Progenitor cell of endocrine pancreas (in vitro differentiated cells): ENCODE results near the gene FNDC3A. TPM values are rescaled to one million over a fixed set of nuclear protein-coding genes. Genes with fewer than 3 reads are reported as not detected.
A peak's percentile ranks its signal among the peaks of the same experiment; 100 is the strongest.

Source experiments
- DNase-seq: peaks from one replicate; pipeline ENCODE4 v3.0.0; 2021; ENCODE audit warnings: low spot score; ENCODE audit not compliant: unreplicated experiment
- H3K27ac Mint-ChIP-seq: 2 replicates; pipeline ENCODE4 v1.8.0; 2021; ENCODE audit warnings: mild to moderate bottlenecking, moderate library complexity, mixed read lengths
- H3K27me3 Mint-ChIP-seq: 2 replicates; pipeline ENCODE4 v1.8.0; 2021; ENCODE audit warnings: mixed read lengths
- H3K36me3 Mint-ChIP-seq: 2 replicates; pipeline ENCODE4 v1.8.0; 2022; ENCODE audit warnings: mixed read lengths; ENCODE audit not compliant: insufficient read depth
- H3K4me1 Mint-ChIP-seq: 2 replicates; pipeline ENCODE4 v1.8.0; 2021; ENCODE audit warnings: low read depth, mixed read lengths
- H3K4me3 Mint-ChIP-seq: 2 replicates; pipeline ENCODE4 v1.8.0; 2021; ENCODE audit warnings: low read depth, mild to moderate bottlenecking, moderate library complexity, mixed read lengths
- H3K9me3 Mint-ChIP-seq: 2 replicates; pipeline ENCODE4 v1.8.0; 2021; ENCODE audit warnings: low read depth, mixed read lengths
- total RNA-seq: library from RNA; stranded (reverse); gene quantifications from 2 replicates; pipeline ENCODE4 v1.2.1, GENCODE V29; 2021
- TF ChIP-seq, protein P1 (sequence below): fragments of 200-600 bp; sonication (generic); IDR thresholded peaks from one replicate; pipeline ENCODE4 v1.5.0; 2021; ENCODE audit warnings: antibody characterized with exemption, mild to moderate bottlenecking; ENCODE audit not compliant: unreplicated experiment

FNDC3A gene
- total RNA-seq, 1 donor from 2014 or later = 116 TPM

DNA sequence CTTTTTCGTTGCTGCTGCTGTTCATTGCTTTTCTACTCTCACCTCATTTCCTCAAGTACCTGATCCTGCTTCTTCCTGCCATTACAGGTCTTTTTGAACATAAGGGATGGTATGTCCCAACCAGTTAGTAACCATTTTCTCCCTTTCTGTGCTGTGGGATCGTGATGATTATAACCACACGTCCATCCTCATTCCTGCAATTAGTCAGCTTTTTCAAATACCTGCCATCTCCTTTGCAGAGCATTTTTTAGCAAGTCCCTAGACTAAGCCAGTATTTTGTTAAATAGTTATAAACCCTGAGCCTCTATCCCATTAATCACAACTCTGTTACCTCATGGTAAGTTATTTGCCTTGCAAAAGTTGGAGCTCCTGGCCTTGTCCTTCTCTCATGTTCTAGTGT, 109.2 kb downstream of the FNDC3A start:
- Mint-ChIP-seq H3K27ac (no peak overlapping the region), H3K4me1 (peaks cover 3% of the 10 kb centered on the region), H3K27me3 (no peaks in the 10 kb centered on the region), H3K9me3 (no peaks in the 10 kb centered on the region), H3K36me3 (peaks cover 8% of the 10 kb centered on the region), H3K4me3 (no peak overlapping the region)
- DNase-seq = no peak
- TF ChIP-seq, protein P1, sequence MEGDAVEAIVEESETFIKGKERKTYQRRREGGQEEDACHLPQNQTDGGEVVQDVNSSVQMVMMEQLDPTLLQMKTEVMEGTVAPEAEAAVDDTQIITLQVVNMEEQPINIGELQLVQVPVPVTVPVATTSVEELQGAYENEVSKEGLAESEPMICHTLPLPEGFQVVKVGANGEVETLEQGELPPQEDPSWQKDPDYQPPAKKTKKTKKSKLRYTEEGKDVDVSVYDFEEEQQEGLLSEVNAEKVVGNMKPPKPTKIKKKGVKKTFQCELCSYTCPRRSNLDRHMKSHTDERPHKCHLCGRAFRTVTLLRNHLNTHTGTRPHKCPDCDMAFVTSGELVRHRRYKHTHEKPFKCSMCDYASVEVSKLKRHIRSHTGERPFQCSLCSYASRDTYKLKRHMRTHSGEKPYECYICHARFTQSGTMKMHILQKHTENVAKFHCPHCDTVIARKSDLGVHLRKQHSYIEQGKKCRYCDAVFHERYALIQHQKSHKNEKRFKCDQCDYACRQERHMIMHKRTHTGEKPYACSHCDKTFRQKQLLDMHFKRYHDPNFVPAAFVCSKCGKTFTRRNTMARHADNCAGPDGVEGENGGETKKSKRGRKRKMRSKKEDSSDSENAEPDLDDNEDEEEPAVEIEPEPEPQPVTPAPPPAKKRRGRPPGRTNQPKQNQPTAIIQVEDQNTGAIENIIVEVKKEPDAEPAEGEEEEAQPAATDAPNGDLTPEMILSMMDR = no peak

DNA sequence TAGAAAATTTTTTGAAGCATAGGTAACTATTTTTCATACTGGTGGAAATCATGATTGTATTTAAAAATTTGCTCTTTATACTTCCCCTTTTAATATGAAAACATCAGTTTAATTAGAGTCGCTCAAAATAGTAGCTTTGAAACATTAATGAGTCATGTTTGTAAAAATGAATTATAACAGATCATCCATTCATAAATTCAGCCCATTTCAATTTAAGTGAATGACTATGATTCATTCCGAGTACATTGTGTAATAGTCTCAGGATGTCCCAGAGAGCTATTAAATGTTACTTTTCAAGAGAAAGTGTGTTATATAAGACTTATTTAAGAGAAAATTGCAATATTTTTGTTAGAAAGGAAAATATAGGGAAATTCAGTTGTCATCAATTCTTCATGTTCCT, 111.0 kb downstream of the FNDC3A start:
- TF ChIP-seq, protein P1 = no peak
- Mint-ChIP-seq H3K27ac (no peak overlapping the region), H3K9me3 (no peaks in the 10 kb centered on the region), H3K36me3 (peaks cover 6% of the 10 kb centered on the region), H3K27me3 (no peaks in the 10 kb centered on the region), H3K4me1 (peaks cover 3% of the 10 kb centered on the region), H3K4me3 (no peak overlapping the region)
- DNase-seq = no peak

DNA sequence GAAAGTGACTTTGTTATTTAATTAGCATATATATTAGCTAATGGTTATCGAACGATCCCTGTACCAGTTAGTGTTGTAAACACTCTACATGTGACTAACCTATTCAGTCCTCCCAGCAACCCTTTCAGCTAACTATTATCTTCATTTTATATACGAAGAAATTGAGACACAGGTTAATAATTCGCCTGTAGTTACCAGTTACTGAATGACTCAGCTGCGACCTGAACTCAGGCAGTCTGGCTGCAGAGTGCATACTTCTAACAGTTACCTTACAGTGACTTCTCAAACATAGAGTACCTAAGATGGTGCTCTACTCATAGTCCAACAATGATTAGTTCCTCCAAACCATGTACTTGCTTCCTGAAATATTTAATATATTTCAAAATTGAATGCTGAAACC, 117.7 kb downstream of the FNDC3A start:
- Mint-ChIP-seq H3K27me3 (no peaks in the 10 kb centered on the region), H3K36me3 (peaks cover 11% of the 10 kb centered on the region), H3K4me3 (no peak overlapping the region), H3K4me1 (peaks cover 21% of the 10 kb centered on the region), H3K9me3 (peaks cover 6% of the 10 kb centered on the region), H3K27ac (no peak overlapping the region)
- no peak for DNase-seq
- TF ChIP-seq, protein P1 = no peak

DNA sequence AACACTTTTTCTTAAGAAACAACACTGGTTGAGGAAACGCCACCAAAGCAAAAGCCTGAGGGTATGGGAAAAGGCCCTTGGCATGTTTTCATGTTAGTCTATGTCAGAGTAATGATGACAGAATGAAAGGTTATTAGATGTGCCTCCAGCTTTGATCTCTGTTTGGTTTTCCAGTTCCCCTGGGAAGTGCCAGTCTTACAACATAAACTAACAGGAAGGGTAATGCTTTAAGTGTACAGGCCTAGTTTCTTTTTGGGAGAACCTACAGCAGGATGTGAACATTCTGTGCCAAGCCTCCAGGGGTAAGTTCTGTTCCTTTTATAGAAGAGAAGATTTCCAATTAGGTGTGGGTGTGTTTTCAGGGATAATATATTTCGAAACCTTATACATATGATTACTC, 121.7 kb downstream of the FNDC3A start:
- no peaks in the 10 kb centered on the region for H3K27me3 Mint-ChIP-seq
- H3K36me3 Mint-ChIP-seq = peaks cover 7% of the 10 kb centered on the region
- no peak for DNase-seq
- H3K4me1 Mint-ChIP-seq = peaks cover 42% of the 10 kb centered on the region
- H3K4me3 Mint-ChIP-seq = no peak overlapping the region
- TF ChIP-seq, protein P1 = no peak
- H3K9me3 Mint-ChIP-seq = peaks cover 5% of the 10 kb centered on the region
- H3K27ac Mint-ChIP-seq = peak overlapping the region; percentile 82

DNA sequence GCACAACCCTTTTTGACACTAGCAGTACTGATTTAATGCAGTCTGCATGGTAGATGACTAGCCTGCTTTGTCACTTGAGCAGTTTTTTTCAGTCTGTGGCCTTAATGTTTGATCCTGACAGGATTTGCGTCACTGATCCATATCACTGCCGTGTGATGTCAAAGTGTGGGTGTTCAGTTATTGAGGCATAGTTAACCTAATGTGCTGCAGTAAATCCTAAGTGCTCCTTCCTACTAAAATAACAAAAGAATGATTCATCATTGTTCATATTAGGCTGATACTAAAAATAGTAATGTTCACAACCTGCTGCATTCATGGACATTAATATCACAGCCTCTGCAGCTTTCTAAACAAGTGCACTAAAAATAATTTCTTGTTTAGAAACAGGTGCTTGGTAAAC, 122.5 kb downstream of the FNDC3A start:
- peaks cover under 1% of the 10 kb centered on the region for H3K9me3 Mint-ChIP-seq
- H3K4me3 Mint-ChIP-seq = no peak overlapping the region
- H3K4me1 Mint-ChIP-seq = peaks cover 42% of the 10 kb centered on the region
- peaks cover 2% of the 10 kb centered on the region for H3K36me3 Mint-ChIP-seq
- H3K27me3 Mint-ChIP-seq = no peaks in the 10 kb centered on the region
- no peak overlapping the region for H3K27ac Mint-ChIP-seq
- DNase-seq = no peak
- TF ChIP-seq, protein P1 = no peak
